ENCODE measurements around the gene FAM98C.
"Not testable (repeated sequence)": the region's sequence is repeated elsewhere in the genome, so short reads cannot be mapped to it uniquely, and the experiment has no call there.

The FAM98C gene

GRCh38 chr19:38399081-38399480 is 3.8 kb upstream of the FAM98C start:
- DNase-seq (ENCODE audit: low spot score), result no peak

- DNase-seq (ENCODE audit: low spot score), result no peak
Observed at GRCh38 chr19:38399537-38399936, 3.4 kb upstream of the FAM98C start.

DNA sequence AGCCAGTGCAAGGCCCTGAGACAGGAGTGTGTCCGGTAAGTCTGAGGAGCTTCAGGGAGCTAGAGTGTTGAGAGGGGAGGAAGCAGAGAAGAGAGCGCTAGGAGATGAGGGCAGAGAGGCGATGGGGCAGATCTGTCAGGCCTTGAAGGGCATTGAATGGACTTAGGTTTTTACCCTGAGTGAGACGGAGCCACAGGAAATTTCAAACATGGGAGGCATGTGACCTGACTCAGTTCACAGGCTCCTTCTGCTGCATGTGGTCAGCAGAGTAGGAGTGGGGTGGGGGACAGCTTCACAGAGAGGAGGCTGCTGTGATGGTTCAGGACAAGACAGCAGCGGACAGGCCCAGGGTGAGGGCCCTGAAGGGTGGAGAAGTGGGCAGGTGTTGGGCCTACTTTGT is 2.5 kb upstream of the FAM98C start:
- DNase-seq (ENCODE audit: low spot score), result no peak

DNA sequence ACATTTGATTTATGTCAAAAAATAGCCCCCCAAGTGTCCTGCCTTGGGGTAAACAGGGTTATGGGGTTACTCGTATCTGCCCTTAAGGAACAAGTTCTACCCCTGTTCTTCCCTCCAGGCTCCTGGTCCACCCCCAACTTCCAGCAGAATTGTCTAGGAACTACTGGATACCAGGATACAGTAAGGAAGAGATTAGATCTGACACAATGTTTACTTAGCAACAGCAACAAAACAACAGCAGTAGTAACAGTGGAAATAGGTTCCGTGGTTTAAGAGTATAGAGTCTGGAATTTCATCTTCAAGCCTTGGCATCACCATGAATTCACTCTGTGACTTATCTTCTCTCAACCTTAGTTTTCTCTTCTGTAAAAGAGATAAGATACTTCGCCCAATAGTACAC is 1.7 kb upstream of the FAM98C start:
- DNase-seq (ENCODE audit: low spot score), result no peak

- no peak for DNase-seq (ENCODE audit: low spot score)
Observed at GRCh38 chr19:38402623-38402966, 298 bp upstream of the FAM98C start.

DNA sequence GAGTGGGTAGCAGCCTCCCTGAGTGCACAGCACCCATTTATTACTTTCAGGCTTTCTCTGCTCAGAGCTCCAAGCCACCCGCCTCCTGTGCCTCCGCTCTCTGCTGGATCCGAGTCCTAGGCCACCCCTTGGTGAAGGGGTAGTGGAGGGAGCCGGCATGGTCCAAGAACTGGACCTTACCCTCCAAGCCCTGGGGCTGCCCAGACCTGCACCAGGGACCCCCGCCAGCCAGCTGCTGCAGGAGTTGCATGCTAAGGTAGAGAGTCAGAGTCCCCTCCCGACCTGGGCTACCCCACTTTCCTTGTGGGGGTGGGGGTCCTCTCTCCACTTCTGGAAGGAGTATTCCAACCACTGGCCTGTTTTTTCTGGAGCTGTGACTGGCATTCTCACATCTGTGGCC is 2.0 kb downstream of the FAM98C start:
- no peak for DNase-seq (ENCODE audit: low spot score)

- no peak for DNase-seq (ENCODE audit: low spot score)
Observed at GRCh38 chr19:38405276-38405675, 2.4 kb downstream of the FAM98C start.

DNA sequence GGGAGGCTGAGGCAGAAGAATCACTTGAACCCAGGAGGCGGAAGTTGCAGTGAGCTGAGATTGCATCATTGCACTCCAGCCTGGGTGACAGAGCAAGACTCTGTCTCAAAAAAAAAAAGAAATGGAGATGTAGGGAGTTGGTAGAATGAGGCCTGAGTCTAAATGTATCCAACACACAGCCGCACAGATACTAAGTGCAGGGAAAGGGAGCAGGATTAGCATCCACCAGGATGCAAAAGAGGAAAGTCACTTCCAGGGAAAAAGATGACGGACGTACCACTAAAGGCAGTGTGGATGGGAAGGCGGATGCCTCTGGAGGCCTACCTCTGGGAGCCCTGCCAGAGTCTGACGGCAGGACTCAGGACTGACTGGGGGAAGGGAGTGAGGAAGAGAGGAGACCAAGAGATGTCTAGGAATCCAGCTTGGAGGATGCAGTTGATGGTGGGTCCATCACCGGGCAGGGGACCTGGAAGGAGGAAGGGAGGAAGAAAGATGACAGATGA is 6.8 kb downstream of the FAM98C start:
- no peak for DNase-seq (ENCODE audit: low spot score)

GRCh38 chr19:38410407-38410806 is 7.5 kb downstream of the FAM98C start:
- not testable (repeated sequence) for DNase-seq (ENCODE audit: low spot score)

GRCh38 chr19:38411041-38411712 is 8.3 kb downstream of the FAM98C start:
- no peak for DNase-seq (ENCODE audit: low spot score)

- not testable (repeated sequence) for DNase-seq (ENCODE audit: low spot score)
Observed at GRCh38 chr19:38411898-38412297, 9.0 kb downstream of the FAM98C start.

DNA sequence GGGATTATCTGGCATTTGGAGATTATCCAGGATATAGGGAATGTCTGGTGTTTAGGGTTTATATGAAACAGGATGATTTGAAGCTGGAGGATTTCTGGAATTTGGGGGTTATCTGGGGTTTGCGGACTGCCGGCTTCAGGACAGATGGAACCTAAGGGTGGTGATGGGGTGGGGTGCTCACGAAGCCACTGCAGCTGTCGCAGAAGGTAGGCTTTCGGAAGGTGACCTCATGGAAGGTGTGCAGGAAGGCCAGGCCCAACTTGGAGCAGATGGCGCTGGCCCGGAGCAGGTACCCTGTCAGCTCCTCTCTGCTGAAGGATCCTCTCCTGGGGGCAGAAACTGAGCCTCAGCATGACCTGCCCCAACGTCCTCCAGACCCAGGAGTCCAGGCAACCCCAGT is 9.6 kb downstream of the FAM98C start:
- no peak for DNase-seq (ENCODE audit: low spot score)

DNA sequence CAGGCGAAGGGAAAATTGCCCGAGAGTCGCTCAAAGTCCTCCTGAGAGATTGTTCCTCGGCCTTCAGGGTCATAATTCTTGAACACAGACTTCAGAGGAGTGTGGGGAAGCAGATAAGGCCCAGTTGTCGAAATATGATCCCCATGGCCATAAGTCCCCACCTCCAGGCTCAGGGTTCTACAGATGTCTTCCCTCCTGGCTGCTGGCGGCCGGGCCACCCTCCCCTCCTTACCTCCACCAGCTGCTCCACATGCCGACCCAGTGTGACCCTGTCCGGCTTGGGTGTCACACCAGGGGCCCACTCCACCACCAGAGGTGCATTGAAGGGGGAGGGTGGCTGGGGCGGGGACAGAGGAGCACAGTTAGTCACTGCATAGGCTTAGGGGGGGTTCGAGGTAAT is 10.1 kb downstream of the FAM98C start:
- no peak for DNase-seq (ENCODE audit: low spot score)

GRCh38 chr19:38413416-38413815 is 10.5 kb downstream of the FAM98C start:
- DNase-seq (ENCODE audit: low spot score), result no peak

DNA sequence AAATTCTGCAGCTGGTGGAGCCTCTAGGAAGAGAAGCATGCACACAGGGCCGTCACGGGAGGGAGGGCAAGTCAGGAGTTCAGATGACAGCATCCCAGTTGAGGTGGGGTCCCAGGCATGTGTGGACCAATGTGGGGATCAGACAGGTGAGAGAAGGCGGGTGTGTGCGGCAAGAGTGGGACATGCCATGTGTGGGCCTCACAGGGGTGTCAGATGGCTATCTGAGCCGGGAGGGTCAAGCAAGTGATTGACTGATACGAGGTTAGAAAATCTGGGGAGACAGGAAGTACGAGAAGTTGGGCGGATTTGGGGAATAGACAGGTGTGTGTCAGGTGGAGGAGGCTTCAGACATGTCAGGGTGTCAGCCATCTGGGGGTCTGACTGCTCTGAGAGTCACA is 14.3 kb downstream of the FAM98C start:
- no peak for DNase-seq (ENCODE audit: low spot score)

DNA sequence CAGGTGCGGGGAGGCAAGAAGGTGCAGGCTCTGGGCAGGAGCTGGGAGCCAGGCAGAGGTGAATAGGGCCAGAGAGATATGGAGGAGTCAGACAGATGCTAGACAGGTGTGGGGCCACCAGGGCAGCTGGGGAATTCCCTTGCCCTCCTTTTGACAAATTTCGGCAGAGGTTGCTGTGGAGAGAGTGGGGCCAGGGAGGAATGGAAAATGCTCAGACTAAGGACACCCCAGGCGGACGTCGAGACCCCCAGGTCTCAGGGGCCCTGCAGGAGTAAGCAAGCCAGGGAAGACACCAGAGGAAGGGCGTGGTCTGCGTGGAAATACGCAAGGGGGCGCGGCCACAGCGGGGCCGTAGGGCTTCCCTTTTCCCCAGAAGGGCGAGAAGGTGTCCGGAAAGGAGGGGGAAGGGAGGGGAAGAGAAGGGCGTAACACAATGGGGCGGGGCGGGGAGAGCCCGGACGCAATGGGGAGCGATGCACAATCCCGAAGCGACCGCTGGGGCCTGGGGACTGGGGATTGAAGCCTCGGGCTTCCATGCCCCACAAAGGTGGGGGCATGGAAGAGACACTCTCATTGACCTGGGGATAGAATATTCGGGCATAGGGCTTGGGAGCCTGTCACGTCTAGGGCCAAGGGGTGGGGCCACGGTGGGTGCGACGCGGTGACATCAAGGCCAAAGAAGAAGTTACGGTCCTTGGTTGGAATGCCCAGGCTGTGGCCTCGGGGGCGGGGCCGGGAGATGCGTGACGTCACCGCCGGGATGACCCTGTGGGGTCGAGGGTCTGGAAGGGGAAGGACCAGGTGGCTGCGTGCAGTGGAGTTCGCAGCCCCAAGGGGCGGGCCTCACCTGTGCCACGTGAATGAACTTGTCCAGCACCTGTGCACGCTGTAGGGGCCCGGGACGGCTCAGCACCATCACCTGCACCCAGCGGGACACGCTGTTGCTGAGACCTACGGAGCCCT is 14.9 kb downstream of the FAM98C start:
- no peak for DNase-seq (ENCODE audit: low spot score)

DNA sequence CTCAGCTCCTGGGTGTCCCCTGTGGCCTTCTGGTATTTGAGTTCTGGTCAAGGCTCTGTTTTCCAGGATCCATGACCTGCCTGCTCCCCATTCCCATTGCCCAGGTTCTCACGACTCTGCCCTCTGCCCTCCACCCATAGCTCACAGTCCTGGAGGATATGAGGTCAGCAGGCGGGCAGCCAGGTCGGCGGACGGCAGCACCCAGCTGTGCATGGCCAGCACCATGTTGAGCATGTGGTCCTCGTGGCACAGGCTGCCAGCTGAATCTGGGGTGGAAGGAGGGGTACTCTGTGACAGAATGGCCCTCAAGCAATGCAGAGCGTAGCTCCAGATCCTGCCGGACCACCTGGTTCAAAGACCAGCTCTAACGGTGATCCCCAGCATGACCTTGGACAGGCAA is 18.0 kb downstream of the FAM98C start:
- DNase-seq (ENCODE audit: low spot score), result no peak

DNA sequence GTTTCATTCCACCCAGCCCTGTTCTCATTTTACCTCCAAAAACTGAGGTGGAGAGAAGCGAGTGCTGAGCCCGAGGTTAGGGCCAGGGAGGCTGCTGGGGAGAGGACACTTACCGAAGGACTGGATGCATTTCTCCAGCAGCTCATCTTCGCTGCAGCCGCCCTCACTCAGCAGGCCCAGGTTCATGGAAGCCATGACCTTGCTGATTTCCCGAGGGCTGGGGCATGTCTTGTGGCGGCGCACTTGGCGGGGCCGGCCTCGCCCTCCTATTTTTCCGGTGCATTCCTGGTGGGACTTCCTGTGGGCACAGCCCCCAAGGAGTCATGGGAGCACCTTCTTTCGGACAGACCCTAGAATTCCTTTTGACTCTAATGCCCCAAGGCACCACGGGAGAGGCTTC is 19.0 kb downstream of the FAM98C start:
- DNase-seq (ENCODE audit: low spot score), result no peak

- DNase-seq (ENCODE audit: low spot score), result no peak
Observed at GRCh38 chr19:38422438-38422837, 19.5 kb downstream of the FAM98C start.

- DNase-seq (ENCODE audit: low spot score), result no peak
Observed at GRCh38 chr19:38424272-38424671, 21.4 kb downstream of the FAM98C start.

- DNase-seq (ENCODE audit: low spot score), result no peak
Observed at GRCh38 chr19:38425222-38425809, 22.4 kb downstream of the FAM98C start.

GRCh38 chr19:38425810-38426466 is 23.0 kb downstream of the FAM98C start, which contains the start of gene RASGRP4:
TSS of gene RASGRP4 (minus strand) at chr19:38426219. CDS start at chr19:38426091, 128 bp downstream.
- no peak for DNase-seq (ENCODE audit: low spot score)
